Activated CD4-positive, alpha-beta T cell treated with anti-CD3 and anti-CD28 coated beads, Interleukin-2, amount 50 U/mL, for 16 hours (primary cell): ENCODE results near the gene LACTB.
A peak's percentile ranks its signal among the peaks of the same experiment; 100 is the strongest.

Source experiments
- DNase-seq: peaks from one replicate; pipeline ENCODE4 v3.0.0-alpha.2; 2020

The LACTB gene

GRCh38 chr15:63121382-63122001, at the start of gene LACTB:
Gene LACTB, plus strand, starts transcription at chr15:63121861. Its CDS starts 11 bp downstream, at chr15:63121872.
- peak; percentile 85 for DNase-seq

- DNase-seq = no peak
These were observed 49.5 kb upstream of the LACTB start for GRCh38 chr15:63072023-63072650.

GRCh38 chr15:63072809-63073277, 48.8 kb upstream of the LACTB start:
- no peak for DNase-seq

- no peak for DNase-seq
These were observed 48.0 kb upstream of the LACTB start for GRCh38 chr15:63073497-63074172.

GRCh38 chr15:63075015-63075983, 46.4 kb upstream of the LACTB start:
- no peak for DNase-seq

- no peak for DNase-seq
These were observed 45.5 kb upstream of the LACTB start for GRCh38 chr15:63075984-63076713.

GRCh38 chr15:63076714-63077046, 45.0 kb upstream of the LACTB start:
- DNase-seq = no peak

GRCh38 chr15:63077952-63078351, 43.7 kb upstream of the LACTB start:
- no peak for DNase-seq

- DNase-seq = no peak
These were observed 41.6 kb upstream of the LACTB start for GRCh38 chr15:63079947-63080626.

- DNase-seq = no peak
These were observed 40.9 kb upstream of the LACTB start for GRCh38 chr15:63080634-63081250.

GRCh38 chr15:63082366-63082765, 39.3 kb upstream of the LACTB start:
- no peak for DNase-seq

GRCh38 chr15:63083044-63083443, 38.6 kb upstream of the LACTB start:
- no peak for DNase-seq

GRCh38 chr15:63083541-63083940, 38.1 kb upstream of the LACTB start:
- no peak for DNase-seq

- DNase-seq = no peak
These were observed 36.9 kb upstream of the LACTB start for GRCh38 chr15:63084806-63085205.

- DNase-seq = no peak
These were observed 36.4 kb upstream of the LACTB start for GRCh38 chr15:63085289-63085688.

GRCh38 chr15:63086271-63086670, 35.4 kb upstream of the LACTB start:
- DNase-seq = no peak

- no peak for DNase-seq
These were observed 34.7 kb upstream of the LACTB start for GRCh38 chr15:63086947-63087346.

- DNase-seq = no peak
These were observed 33.0 kb upstream of the LACTB start for GRCh38 chr15:63088533-63089245.

GRCh38 chr15:63089260-63090043, 32.2 kb upstream of the LACTB start:
- no peak for DNase-seq

GRCh38 chr15:63090472-63090871, 31.2 kb upstream of the LACTB start:
- DNase-seq = no peak
